Stomach smooth muscle (tissue), 2 donors: ENCODE results near the gene CNTNAP5.

ENCODE experiments used
- H3K27ac ChIP-seq: one replicate; pipeline ENCODE4 v1.7.0; 2013; ENCODE audit warnings: mild to moderate bottlenecking, low read length, inconsistent platforms
- H3K27me3 ChIP-seq, 2 donors: one replicate each; pipeline ENCODE4 v1.7.0; 2013; ENCODE audit warnings: low read length in 2 of 2; ENCODE audit not compliant: insufficient read depth in 2 of 2, control insufficient read depth in 1 of 2
- H3K36me3 ChIP-seq, 2 donors: one replicate each; pipeline ENCODE4 v1.7.0; 2013; ENCODE audit warnings: low read length in 2 of 2; ENCODE audit not compliant: control insufficient read depth in 2 of 2, insufficient read depth in 2 of 2
- H3K4me1 ChIP-seq: one replicate; pipeline ENCODE4 v1.7.0; 2013; ENCODE audit warnings: low read length; ENCODE audit not compliant: control insufficient read depth, insufficient read depth
- H3K4me3 ChIP-seq, 2 donors: one replicate each; pipeline ENCODE4 v1.7.0; 2013; ENCODE audit warnings: low read length in 2 of 2
- H3K9ac ChIP-seq, 2 donors: one replicate each; pipeline ENCODE4 v1.7.0; 2013; ENCODE audit warnings: low read length in 2 of 2, mild to moderate bottlenecking in 1 of 2
- H3K9me3 ChIP-seq, 2 donors: one replicate each; pipeline ENCODE4 v1.7.0; 2013; ENCODE audit warnings: low read length in 2 of 2; ENCODE audit not compliant: control insufficient read depth in 2 of 2
- donor health status: healthy.
- donor health status: Pancreatic carcinoma.

CNTNAP5 gene

GRCh38 chr2:124887466-124887865, 862.4 kb downstream of the CNTNAP5 start:
- H3K9ac ChIP-seq: no peak overlapping the region
- no peaks in the 10 kb centered on the region for H3K4me1 ChIP-seq
- no peak overlapping the region for H3K27ac ChIP-seq
- no peaks in the 10 kb centered on the region for H3K36me3 ChIP-seq
- no peaks in the 10 kb centered on the region for H3K9me3 ChIP-seq
- no peak overlapping the region for H3K4me3 ChIP-seq
- H3K27me3 ChIP-seq: no peaks in the 10 kb centered on the region

- no peaks in the 10 kb centered on the region for H3K36me3 ChIP-seq
- H3K4me3 ChIP-seq: no peak overlapping the region
- H3K27ac ChIP-seq: no peak overlapping the region
- H3K9ac ChIP-seq: no peak overlapping the region
- H3K4me1 ChIP-seq: no peaks in the 10 kb centered on the region
- H3K27me3 ChIP-seq: no peaks in the 10 kb centered on the region
- H3K9me3 ChIP-seq: no peaks in the 10 kb centered on the region
Observed at GRCh38 chr2:124888431-124888830, 863.3 kb downstream of the CNTNAP5 start.

- Histone ChIP-seq H3K27me3 (no peaks in the 10 kb centered on the region), H3K36me3 (no peaks in the 10 kb centered on the region), H3K9me3 (no peaks in the 10 kb centered on the region), H3K4me3 (no peak overlapping the region), H3K27ac (no peak overlapping the region), H3K9ac (no peak overlapping the region), H3K4me1 (no peaks in the 10 kb centered on the region)
Observed at GRCh38 chr2:124894199-124894598, 869.1 kb downstream of the CNTNAP5 start.

GRCh38 chr2:124898827-124899226, 873.7 kb downstream of the CNTNAP5 start:
- Histone ChIP-seq H3K4me3 (no peak overlapping the region), H3K27ac (no peak overlapping the region), H3K9me3 (no peaks in the 10 kb centered on the region), H3K36me3 (no peaks in the 10 kb centered on the region), H3K4me1 (no peaks in the 10 kb centered on the region), H3K9ac (no peak overlapping the region), H3K27me3 (no peaks in the 10 kb centered on the region)

- H3K27me3 ChIP-seq: no peaks in the 10 kb centered on the region
- no peaks in the 10 kb centered on the region for H3K36me3 ChIP-seq
- no peak overlapping the region for H3K9ac ChIP-seq
- no peaks in the 10 kb centered on the region for H3K9me3 ChIP-seq
- H3K27ac ChIP-seq: no peak overlapping the region
- H3K4me3 ChIP-seq: no peak overlapping the region
- H3K4me1 ChIP-seq: no peaks in the 10 kb centered on the region
Observed at GRCh38 chr2:124908411-124908810, 883.3 kb downstream of the CNTNAP5 start.

GRCh38 chr2:124911560-124911959, 886.5 kb downstream of the CNTNAP5 start:
- H3K4me1 ChIP-seq: no peaks in the 10 kb centered on the region
- H3K36me3 ChIP-seq: no peaks in the 10 kb centered on the region
- no peak overlapping the region for H3K9ac ChIP-seq
- H3K27me3 ChIP-seq: no peaks in the 10 kb centered on the region
- H3K4me3 ChIP-seq: no peak overlapping the region
- no peaks in the 10 kb centered on the region for H3K9me3 ChIP-seq
- H3K27ac ChIP-seq: no peak overlapping the region

GRCh38 chr2:124913868-124914267, 888.8 kb downstream of the CNTNAP5 start:
- H3K4me1 ChIP-seq: no peaks in the 10 kb centered on the region
- H3K27me3 ChIP-seq: no peaks in the 10 kb centered on the region
- no peak overlapping the region for H3K9ac ChIP-seq
- no peak overlapping the region for H3K4me3 ChIP-seq
- no peak overlapping the region for H3K27ac ChIP-seq
- no peaks in the 10 kb centered on the region for H3K36me3 ChIP-seq
- H3K9me3 ChIP-seq: no peaks in the 10 kb centered on the region

GRCh38 chr2:124915567-124915966, 890.5 kb downstream of the CNTNAP5 start:
- Histone ChIP-seq H3K27ac (no peak overlapping the region), H3K9ac (no peak overlapping the region), H3K9me3 (no peaks in the 10 kb centered on the region), H3K4me3 (no peak overlapping the region), H3K36me3 (no peaks in the 10 kb centered on the region), H3K4me1 (no peaks in the 10 kb centered on the region), H3K27me3 (no peaks in the 10 kb centered on the region)

GRCh38 chr2:124919296-124919695, 894.2 kb downstream of the CNTNAP5 start:
- H3K4me3 ChIP-seq: no peak overlapping the region
- H3K4me1 ChIP-seq: no peaks in the 10 kb centered on the region
- no peak overlapping the region for H3K27ac ChIP-seq
- no peaks in the 10 kb centered on the region for H3K27me3 ChIP-seq
- no peaks in the 10 kb centered on the region for H3K36me3 ChIP-seq
- H3K9ac ChIP-seq: no peak overlapping the region
- no peaks in the 10 kb centered on the region for H3K9me3 ChIP-seq

- Histone ChIP-seq H3K27ac (no peak overlapping the region), H3K36me3 (no peaks in the 10 kb centered on the region), H3K9me3 (no peaks in the 10 kb centered on the region)
Observed at GRCh38 chr2:124920448-124920847, 895.4 kb downstream of the CNTNAP5 start.

GRCh38 chr2:124921191-124921590, 896.1 kb downstream of the CNTNAP5 start:
- H3K9me3 ChIP-seq: no peaks in the 10 kb centered on the region
- H3K36me3 ChIP-seq: no peaks in the 10 kb centered on the region
- H3K4me3 ChIP-seq: no peak overlapping the region
- H3K27ac ChIP-seq: no peak overlapping the region
- H3K27me3 ChIP-seq: no peaks in the 10 kb centered on the region
- no peak overlapping the region for H3K9ac ChIP-seq
- H3K4me1 ChIP-seq: no peaks in the 10 kb centered on the region

More at GRCh38 chr2:124920448-124920847, 895.4 kb downstream of the CNTNAP5 start:
- H3K4me1 ChIP-seq: no peaks in the 10 kb centered on the region
- H3K27me3 ChIP-seq: no peaks in the 10 kb centered on the region
- no peak overlapping the region for H3K4me3 ChIP-seq
- H3K9ac ChIP-seq: no peak overlapping the region
